DND-41 (cell line): ENCODE measurements around the gene PLEKHO2.
A peak's percentile ranks its signal among the peaks of the same experiment; 100 is the strongest.

ENCODE experiments used
- ATAC-seq: fragments of 200-7000 bp; cut with Tn5 transposase; 3 replicates; pipeline ENCODE4 v1.9.1; 2021; ENCODE audit warnings: low read depth; ENCODE audit not compliant: insufficient read depth
- DNase-seq: peaks from one replicate; pipeline ENCODE4 v3.0.0-alpha.2; 2020
- H2AFZ ChIP-seq: 2 replicates; pipeline ENCODE4 v1.6.0; 2012; ENCODE audit warnings: low read depth, low read length
- H3K27ac ChIP-seq: 2 replicates; pipeline ENCODE4 v1.5.1; 2012; ENCODE audit warnings: low read length, inconsistent platforms
- H3K27me3 ChIP-seq: fragments of 200-600 bp; sonication (generic); 2 replicates; pipeline ENCODE4 v1.6.0; 2012; ENCODE audit warnings: low read length, mild to moderate bottlenecking, inconsistent platforms; ENCODE audit not compliant: insufficient read depth, poor library complexity
- H3K36me3 ChIP-seq: 2 replicates; pipeline ENCODE4 v1.5.1; 2012; ENCODE audit warnings: low read length, inconsistent platforms; ENCODE audit not compliant: insufficient read depth
- H3K4me1 ChIP-seq: 2 replicates; pipeline ENCODE4 v1.5.1; 2012; ENCODE audit warnings: mild to moderate bottlenecking, low read length; ENCODE audit not compliant: insufficient read depth
- H3K4me2 ChIP-seq: 2 replicates; pipeline ENCODE4 v1.6.0; 2012; ENCODE audit warnings: mild to moderate bottlenecking, moderate library complexity, low read length, inconsistent platforms; ENCODE audit not compliant: insufficient read depth
- H3K4me3 ChIP-seq, 2 experiments: fragments of 200-600 bp in 1 of 2; shearing (Covaris generic) in 1 of 2; 2 replicates each; pipeline ENCODE4 v1.5.1; 2012 to 2016; ENCODE audit warnings: inconsistent platforms in 2 of 2, low read length in 2 of 2, mild to moderate bottlenecking in 2 of 2, low read depth in 1 of 2, moderate library complexity in 1 of 2
- H3K79me2 ChIP-seq: 2 replicates; pipeline ENCODE4 v1.6.0; 2012; ENCODE audit warnings: low read length, inconsistent platforms; ENCODE audit not compliant: insufficient read depth
- H3K9ac ChIP-seq: 2 replicates; pipeline ENCODE4 v1.6.0; 2012; ENCODE audit warnings: low read depth, mild to moderate bottlenecking, inconsistent platforms, low read length, moderate library complexity
- H3K9me3 ChIP-seq: 2 replicates; pipeline ENCODE4 v1.5.1; 2012; ENCODE audit warnings: low read length, moderate library complexity, mild to moderate bottlenecking, inconsistent platforms; ENCODE audit not compliant: insufficient read depth, severe bottlenecking
- H4K20me1 ChIP-seq: 2 replicates; pipeline ENCODE4 v1.6.0; 2012; ENCODE audit warnings: low read length; ENCODE audit not compliant: insufficient read depth
- EZH2 ChIP-seq: IDR thresholded peaks from 3 replicates; pipeline ENCODE4 v1.6.1; 2012; ENCODE audit warnings: borderline replicate concordance, low read depth, mild to moderate bottlenecking, moderate library complexity, low read length, inconsistent platforms; ENCODE audit not compliant: severe bottlenecking
- TF ChIP-seq, protein P1 (sequence below): IDR thresholded peaks from 2 replicates; pipeline ENCODE4 v1.5.1; 2012; ENCODE audit warnings: borderline replicate concordance, low read length, moderate library complexity, mild to moderate bottlenecking; ENCODE audit not compliant: poor library complexity, severe bottlenecking; ENCODE audit errors: extremely low read depth

Gene PLEKHO2

DNA sequence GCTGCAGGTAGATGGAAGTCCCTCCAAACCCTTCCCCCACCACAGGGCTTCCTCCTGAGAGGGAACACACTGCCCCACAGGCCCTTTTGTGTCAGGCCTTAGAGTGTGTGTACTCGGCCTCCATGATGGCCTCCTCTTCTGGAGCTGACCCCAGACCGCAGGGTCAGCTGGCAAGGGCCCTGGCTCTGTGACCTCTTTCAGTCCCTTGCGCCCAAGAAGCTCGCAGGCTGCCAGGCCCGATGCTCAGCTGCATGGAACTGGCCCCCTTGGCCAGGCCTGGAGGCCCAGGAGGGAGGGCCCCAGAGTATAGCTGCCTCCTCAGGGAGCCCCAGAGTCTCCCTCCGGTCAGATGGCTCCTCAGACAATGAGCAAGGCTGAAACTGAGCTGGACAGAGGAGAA lies 46.6 kb downstream of the PLEKHO2 start:
- H3K4me2 ChIP-seq: no peak overlapping the region
- DNase-seq: no peak
- H3K79me2 ChIP-seq: no peaks in the 10 kb centered on the region
- H3K9me3 ChIP-seq: no peaks in the 10 kb centered on the region
- H2AFZ ChIP-seq: no peak overlapping the region
- no peak overlapping the region for H3K27ac ChIP-seq
- H3K9ac ChIP-seq: no peak overlapping the region
- ATAC-seq: no peak
- no peak overlapping the region for H3K4me3 ChIP-seq
- no peaks in the 10 kb centered on the region for H3K36me3 ChIP-seq
- no peaks in the 10 kb centered on the region for H4K20me1 ChIP-seq
- no peaks in the 10 kb centered on the region for H3K27me3 ChIP-seq
- H3K4me1 ChIP-seq: peaks cover 18% of the 10 kb centered on the region
- TF ChIP-seq, protein P1, sequence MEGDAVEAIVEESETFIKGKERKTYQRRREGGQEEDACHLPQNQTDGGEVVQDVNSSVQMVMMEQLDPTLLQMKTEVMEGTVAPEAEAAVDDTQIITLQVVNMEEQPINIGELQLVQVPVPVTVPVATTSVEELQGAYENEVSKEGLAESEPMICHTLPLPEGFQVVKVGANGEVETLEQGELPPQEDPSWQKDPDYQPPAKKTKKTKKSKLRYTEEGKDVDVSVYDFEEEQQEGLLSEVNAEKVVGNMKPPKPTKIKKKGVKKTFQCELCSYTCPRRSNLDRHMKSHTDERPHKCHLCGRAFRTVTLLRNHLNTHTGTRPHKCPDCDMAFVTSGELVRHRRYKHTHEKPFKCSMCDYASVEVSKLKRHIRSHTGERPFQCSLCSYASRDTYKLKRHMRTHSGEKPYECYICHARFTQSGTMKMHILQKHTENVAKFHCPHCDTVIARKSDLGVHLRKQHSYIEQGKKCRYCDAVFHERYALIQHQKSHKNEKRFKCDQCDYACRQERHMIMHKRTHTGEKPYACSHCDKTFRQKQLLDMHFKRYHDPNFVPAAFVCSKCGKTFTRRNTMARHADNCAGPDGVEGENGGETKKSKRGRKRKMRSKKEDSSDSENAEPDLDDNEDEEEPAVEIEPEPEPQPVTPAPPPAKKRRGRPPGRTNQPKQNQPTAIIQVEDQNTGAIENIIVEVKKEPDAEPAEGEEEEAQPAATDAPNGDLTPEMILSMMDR: no peak
- TF ChIP-seq EZH2: no peak

DNA sequence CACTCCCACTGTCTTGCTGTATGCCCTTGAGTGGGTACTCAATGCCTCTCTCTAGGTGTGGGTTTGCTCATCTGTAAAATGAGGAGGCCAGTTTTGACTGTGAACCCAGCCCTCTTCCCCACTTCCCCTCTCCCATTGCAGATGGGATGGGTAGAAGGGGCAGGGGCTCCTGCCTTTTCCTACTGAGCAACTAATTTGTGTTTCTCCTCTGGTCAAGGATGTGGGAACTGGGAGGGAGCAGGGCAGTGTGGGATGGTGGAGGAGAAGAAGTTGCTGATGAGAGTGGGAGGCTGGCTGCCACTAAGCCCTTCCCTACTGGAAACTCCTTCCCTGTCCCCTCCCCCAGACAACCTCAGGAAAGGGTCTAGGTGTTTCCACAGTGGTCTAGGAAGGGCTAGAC lies 49.8 kb downstream of the PLEKHO2 start:
- no peak overlapping the region for H3K4me3 ChIP-seq
- peaks cover 50% of the 10 kb centered on the region for H3K4me1 ChIP-seq
- H3K27ac ChIP-seq: peak overlapping the region; percentile 25; the same call in 1 of the 2 replicates
- H3K9me3 ChIP-seq: no peaks in the 10 kb centered on the region
- 0 out of 2 replicates have a peak overlapping the region, but pooled peaks have one; percentile 14 for H2AFZ ChIP-seq
- no peaks in the 10 kb centered on the region for H3K36me3 ChIP-seq
- no peak overlapping the region for H3K4me2 ChIP-seq
- no peaks in the 10 kb centered on the region for H4K20me1 ChIP-seq
- no peak overlapping the region for H3K9ac ChIP-seq
- TF ChIP-seq EZH2: no peak
- TF ChIP-seq, protein P1: no peak
- H3K79me2 ChIP-seq: no peaks in the 10 kb centered on the region
- H3K27me3 ChIP-seq: no peaks in the 10 kb centered on the region
- DNase-seq (no peak), ATAC-seq (no peak)

DNA sequence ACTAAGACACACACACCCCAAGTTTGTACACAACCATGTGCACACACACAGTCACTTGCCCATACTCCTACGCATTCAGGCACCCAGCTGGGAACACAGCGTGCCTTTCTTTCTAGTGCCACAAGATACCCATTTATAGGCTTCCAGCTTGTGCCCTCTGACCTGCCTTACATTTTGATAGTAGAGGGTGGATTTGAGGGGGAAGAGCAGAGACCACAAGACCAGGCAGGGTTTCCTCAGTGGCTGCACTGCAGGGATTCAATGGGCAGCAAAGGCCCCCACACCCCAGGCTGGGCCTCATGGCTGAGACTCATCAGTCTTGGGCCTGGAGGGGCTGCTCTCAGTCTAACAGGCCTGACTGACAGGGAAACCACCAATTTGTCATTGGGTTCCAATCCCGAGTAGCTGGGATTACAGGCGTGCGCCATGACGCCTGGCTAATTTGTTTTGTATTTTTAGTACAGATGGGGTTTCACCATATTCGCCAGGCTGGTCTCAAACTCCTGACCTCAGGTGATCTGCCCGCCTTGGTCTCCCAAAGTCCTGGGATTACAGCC lies 51.2 kb downstream of the PLEKHO2 start:
- H3K9ac ChIP-seq: peak overlapping the region; percentile 77; the same call in 1 of the 2 replicates

More for the DNA sequence above, 51.2 kb downstream of the PLEKHO2 start:
- no peaks in the 10 kb centered on the region for H3K9me3 ChIP-seq
- no peak overlapping the region for H3K4me3 ChIP-seq
- TF ChIP-seq, protein P1: no peak
- ATAC-seq: no peak
- H3K36me3 ChIP-seq: no peaks in the 10 kb centered on the region
- H3K4me1 ChIP-seq: peaks cover 50% of the 10 kb centered on the region
- H2AFZ ChIP-seq: peak overlapping the region; percentile 68
- DNase-seq: no peak
- H4K20me1 ChIP-seq: no peaks in the 10 kb centered on the region
- peak overlapping the region; percentile 90 for H3K27ac ChIP-seq
- no peaks in the 10 kb centered on the region for H3K27me3 ChIP-seq
- no peaks in the 10 kb centered on the region for H3K79me2 ChIP-seq
- no peak overlapping the region for H3K4me2 ChIP-seq
